Measurements from ENCODE around the gene TREML4. TPM values are rescaled to one million over a fixed set of nuclear protein-coding genes. Genes with fewer than 3 reads are reported as not detected.

The TREML4 gene
- total and polyA plus RNA-seq, 10 of the 15 experiments (the other 5 are each of a cell fraction or from before 2014, with no cell fraction given): not detected

DNA sequence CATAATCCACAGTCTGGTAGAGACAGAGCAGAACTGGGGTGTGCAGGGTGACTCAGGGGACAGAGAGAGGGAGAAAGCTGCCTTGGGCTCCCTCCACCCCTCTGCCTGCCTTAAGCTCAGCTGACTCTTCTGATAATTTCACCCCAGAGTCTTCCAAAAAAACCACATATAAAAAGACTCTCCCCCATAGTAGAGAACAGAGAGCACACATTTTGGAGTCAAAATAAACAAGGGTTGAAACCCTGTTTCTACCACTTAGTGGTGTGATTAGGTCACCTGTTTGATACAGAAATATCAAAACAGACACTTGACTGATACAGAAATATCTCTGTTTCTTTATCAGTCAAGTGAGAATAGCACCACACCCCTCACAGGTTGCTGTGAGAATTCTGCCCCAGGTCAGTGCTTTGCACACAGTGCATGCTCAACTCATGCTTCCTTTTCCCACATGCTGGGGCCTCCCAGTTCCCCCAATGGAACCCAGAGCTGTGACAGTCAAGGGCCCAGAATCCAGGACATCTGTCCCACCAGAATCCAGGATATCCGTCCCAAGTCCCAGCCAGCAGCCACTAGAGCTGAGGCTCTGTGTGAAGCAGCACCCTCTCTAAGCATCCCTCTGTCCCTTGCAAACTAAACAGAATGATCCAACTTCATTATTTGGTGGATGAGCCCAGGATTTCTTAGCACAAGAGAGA is 28.4 kb upstream of the TREML4 start (continued):
- TF ChIP-seq MYB (IDR thresholded peaks at IDR 0.05; ENCODE audit: borderline replicate concordance, low read depth, low read length) (no peak), EZH2 (IDR thresholded peaks at IDR 0.05; ENCODE audit: borderline replicate concordance, control insufficient read depth, low read depth, low read length) (no peak), GATAD2B (conservative IDR thresholded peaks at IDR 0.05; ENCODE audit: low read depth) (peak; percentile 42; the same call in 1 of the 2 replicates), NR2F1 (conservative IDR thresholded peaks at IDR 0.05) (no peak; the same call in 1 of the 2 replicates), RAD51 (IDR thresholded peaks at IDR 0.05) (peak; percentile 69), HDGF (IDR thresholded peaks at IDR 0.05) (no peak), NBN (IDR thresholded peaks at IDR 0.05) (no peak), ZZZ3 (IDR thresholded peaks at IDR 0.05; ENCODE audit: control insufficient read depth, insufficient read length, low read depth) (no peak), BRCA1 (IDR thresholded peaks at IDR 0.05; ENCODE audit: low read depth, low read length) (no peak), HDAC6 (IDR thresholded peaks at IDR 0.05; ENCODE audit: unreplicated experiment) (no peak), MXI1 (IDR thresholded peaks at IDR 0.05; ENCODE audit: low read depth, low read length) (no peak; the same call in 1 of the 2 replicates), PAX5 (IDR thresholded peaks at IDR 0.05; ENCODE audit: borderline replicate concordance, low read depth, low read length) (0 out of 2 replicates have a peak, but pooled peaks have one; percentile 23), ZSCAN29 (IDR thresholded peaks at IDR 0.05) (no peak), NFIC (IDR thresholded peaks at IDR 0.05; ENCODE audit: low read depth, low read length) (peak; percentile 34; the same call in 1 of the 2 replicates), CHD1 (IDR thresholded peaks at IDR 0.05; ENCODE audit: low read depth, low read length) (no peak), KLF5 (IDR thresholded peaks at IDR 0.05; ENCODE audit: partially characterized antibody) (no peak), JUNB (IDR thresholded peaks at IDR 0.05) (no peak), EGR1 (IDR thresholded peaks at IDR 0.05; ENCODE audit: borderline replicate concordance in 1 of 2, low read depth in 2 of 2, low read length in 2 of 2) (no peak), SUZ12 (IDR thresholded peaks at IDR 0.05; ENCODE audit: unreplicated experiment) (no peak), RCOR1 (conservative IDR thresholded peaks at IDR 0.05; ENCODE audit: low read depth, low read length) (0 out of 2 replicates have a peak, but pooled peaks have one; percentile 3), RAD21 (IDR thresholded peaks at IDR 0.05; ENCODE audit: insufficient read depth, low read depth, low read length) (no peak), SRF (IDR thresholded peaks at IDR 0.05; ENCODE audit: low read depth in 2 of 2, low read length in 2 of 2) (no peak)
- TF ChIP-seq, protein P1, sequence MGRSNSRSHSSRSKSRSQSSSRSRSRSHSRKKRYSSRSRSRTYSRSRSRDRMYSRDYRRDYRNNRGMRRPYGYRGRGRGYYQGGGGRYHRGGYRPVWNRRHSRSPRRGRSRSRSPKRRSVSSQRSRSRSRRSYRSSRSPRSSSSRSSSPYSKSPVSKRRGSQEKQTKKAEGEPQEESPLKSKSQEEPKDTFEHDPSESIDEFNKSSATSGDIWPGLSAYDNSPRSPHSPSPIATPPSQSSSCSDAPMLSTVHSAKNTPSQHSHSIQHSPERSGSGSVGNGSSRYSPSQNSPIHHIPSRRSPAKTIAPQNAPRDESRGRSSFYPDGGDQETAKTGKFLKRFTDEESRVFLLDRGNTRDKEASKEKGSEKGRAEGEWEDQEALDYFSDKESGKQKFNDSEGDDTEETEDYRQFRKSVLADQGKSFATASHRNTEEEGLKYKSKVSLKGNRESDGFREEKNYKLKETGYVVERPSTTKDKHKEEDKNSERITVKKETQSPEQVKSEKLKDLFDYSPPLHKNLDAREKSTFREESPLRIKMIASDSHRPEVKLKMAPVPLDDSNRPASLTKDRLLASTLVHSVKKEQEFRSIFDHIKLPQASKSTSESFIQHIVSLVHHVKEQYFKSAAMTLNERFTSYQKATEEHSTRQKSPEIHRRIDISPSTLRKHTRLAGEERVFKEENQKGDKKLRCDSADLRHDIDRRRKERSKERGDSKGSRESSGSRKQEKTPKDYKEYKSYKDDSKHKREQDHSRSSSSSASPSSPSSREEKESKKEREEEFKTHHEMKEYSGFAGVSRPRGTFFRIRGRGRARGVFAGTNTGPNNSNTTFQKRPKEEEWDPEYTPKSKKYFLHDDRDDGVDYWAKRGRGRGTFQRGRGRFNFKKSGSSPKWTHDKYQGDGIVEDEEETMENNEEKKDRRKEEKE (IDR thresholded peaks at IDR 0.05): no peak
- TF ChIP-seq, protein P2, sequence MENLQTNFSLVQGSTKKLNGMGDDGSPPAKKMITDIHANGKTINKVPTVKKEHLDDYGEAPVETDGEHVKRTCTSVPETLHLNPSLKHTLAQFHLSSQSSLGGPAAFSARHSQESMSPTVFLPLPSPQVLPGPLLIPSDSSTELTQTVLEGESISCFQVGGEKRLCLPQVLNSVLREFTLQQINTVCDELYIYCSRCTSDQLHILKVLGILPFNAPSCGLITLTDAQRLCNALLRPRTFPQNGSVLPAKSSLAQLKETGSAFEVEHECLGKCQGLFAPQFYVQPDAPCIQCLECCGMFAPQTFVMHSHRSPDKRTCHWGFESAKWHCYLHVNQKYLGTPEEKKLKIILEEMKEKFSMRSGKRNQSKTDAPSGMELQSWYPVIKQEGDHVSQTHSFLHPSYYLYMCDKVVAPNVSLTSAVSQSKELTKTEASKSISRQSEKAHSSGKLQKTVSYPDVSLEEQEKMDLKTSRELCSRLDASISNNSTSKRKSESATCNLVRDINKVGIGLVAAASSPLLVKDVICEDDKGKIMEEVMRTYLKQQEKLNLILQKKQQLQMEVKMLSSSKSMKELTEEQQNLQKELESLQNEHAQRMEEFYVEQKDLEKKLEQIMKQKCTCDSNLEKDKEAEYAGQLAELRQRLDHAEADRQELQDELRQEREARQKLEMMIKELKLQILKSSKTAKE (IDR thresholded peaks at IDR 0.05; ENCODE audit: low read depth, poor library complexity, severe bottlenecking): peak; percentile 75
- TF ChIP-seq, protein P3, sequence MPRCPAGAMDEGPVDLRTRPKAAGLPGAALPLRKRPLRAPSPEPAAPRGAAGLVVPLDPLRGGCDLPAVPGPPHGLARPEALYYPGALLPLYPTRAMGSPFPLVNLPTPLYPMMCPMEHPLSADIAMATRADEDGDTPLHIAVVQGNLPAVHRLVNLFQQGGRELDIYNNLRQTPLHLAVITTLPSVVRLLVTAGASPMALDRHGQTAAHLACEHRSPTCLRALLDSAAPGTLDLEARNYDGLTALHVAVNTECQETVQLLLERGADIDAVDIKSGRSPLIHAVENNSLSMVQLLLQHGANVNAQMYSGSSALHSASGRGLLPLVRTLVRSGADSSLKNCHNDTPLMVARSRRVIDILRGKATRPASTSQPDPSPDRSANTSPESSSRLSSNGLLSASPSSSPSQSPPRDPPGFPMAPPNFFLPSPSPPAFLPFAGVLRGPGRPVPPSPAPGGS (IDR thresholded peaks at IDR 0.05; ENCODE audit: borderline replicate concordance, insufficient read depth, low read depth, low read length, poor library complexity, severe bottlenecking): no peak
